ENCODE measurements around the gene TECPR1.

TECPR1 gene

DNA sequence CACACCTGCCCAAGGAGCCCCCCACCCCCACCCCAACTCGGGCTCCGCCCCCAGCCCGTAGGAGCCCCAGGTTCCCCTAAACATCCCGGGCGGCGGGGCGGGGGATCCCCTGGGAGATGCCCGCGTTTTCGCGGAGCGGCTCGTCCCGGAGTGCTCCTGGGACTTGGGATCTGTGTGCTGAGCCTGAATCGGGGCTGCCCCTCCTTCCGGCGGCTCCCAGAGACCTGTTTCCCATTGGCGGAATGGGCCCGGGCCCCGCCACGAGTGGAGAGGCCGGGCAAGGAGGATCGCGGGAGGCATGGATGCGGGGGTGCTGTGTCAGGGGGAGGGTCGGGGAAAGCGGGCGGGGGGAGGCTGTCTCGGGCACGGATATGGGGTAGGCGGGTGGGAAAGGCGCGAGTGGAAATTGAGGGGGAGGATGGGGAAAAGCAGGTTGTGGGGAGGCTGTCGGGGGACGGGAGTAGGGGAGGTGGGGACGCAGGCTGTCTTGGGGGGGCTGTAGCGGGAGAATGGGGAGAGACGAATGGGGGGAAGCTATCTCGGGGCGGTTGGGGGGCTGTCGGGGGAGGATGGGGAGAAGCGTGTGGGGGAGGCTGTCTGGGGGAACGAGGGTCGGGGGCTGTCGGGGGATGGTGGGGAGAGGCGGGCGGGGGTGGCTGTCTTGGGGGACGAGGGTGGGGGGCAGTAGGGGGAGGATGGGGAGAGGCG is 41.4 kb downstream of the TECPR1 start:
- no peaks in the 10 kb centered on the region; the same call in 1 of the 2 replicates for H4K20me1 ChIP-seq (ENCODE audit: insufficient read depth, low read length)
- H3K9me3 ChIP-seq (ENCODE audit: low read length) = no peaks in the 10 kb centered on the region
- H3F3A ChIP-seq (ENCODE audit: insufficient read depth, low read length) = 0 out of 2 replicates have a peak, but pooled peaks cover 3% of the 10 kb centered on the region
- TF ChIP-seq EZH2 (IDR thresholded peaks at IDR 0.05; ENCODE audit: borderline replicate concordance, low read length) = no peak
- TF ChIP-seq, protein P1, sequence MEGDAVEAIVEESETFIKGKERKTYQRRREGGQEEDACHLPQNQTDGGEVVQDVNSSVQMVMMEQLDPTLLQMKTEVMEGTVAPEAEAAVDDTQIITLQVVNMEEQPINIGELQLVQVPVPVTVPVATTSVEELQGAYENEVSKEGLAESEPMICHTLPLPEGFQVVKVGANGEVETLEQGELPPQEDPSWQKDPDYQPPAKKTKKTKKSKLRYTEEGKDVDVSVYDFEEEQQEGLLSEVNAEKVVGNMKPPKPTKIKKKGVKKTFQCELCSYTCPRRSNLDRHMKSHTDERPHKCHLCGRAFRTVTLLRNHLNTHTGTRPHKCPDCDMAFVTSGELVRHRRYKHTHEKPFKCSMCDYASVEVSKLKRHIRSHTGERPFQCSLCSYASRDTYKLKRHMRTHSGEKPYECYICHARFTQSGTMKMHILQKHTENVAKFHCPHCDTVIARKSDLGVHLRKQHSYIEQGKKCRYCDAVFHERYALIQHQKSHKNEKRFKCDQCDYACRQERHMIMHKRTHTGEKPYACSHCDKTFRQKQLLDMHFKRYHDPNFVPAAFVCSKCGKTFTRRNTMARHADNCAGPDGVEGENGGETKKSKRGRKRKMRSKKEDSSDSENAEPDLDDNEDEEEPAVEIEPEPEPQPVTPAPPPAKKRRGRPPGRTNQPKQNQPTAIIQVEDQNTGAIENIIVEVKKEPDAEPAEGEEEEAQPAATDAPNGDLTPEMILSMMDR (IDR thresholded peaks at IDR 0.05; ENCODE audit: low read length) = no peak
- no peaks in the 10 kb centered on the region for H3K9me2 ChIP-seq (ENCODE audit: low read depth, low read length)
- no peak overlapping the region for H2AFZ ChIP-seq (ENCODE audit: low read length)
- peaks cover 5% of the 10 kb centered on the region for H3K4me1 ChIP-seq (ENCODE audit: insufficient read depth, low read length, severe bottlenecking)
- H3K4me3 ChIP-seq (ENCODE audit: low read depth, low read length, poor library complexity, severe bottlenecking) = no peak overlapping the region
- H3K4me2 ChIP-seq (ENCODE audit: low read length) = no peak overlapping the region
- H3K79me2 ChIP-seq (ENCODE audit: insufficient read depth, low read length) = no peaks in the 10 kb centered on the region
- H3K9ac ChIP-seq (ENCODE audit: low read length) = no peak overlapping the region
- H3K27me3 ChIP-seq (ENCODE audit: insufficient read depth, low read length) = peaks cover 12% of the 10 kb centered on the region; the same call in 1 of the 2 replicates
- H3K27ac ChIP-seq (ENCODE audit: low read depth, low read length, poor library complexity, severe bottlenecking) = no peak overlapping the region
- H3K36me3 ChIP-seq (ENCODE audit: insufficient read depth, low read length) = peaks cover 19% of the 10 kb centered on the region

DNA sequence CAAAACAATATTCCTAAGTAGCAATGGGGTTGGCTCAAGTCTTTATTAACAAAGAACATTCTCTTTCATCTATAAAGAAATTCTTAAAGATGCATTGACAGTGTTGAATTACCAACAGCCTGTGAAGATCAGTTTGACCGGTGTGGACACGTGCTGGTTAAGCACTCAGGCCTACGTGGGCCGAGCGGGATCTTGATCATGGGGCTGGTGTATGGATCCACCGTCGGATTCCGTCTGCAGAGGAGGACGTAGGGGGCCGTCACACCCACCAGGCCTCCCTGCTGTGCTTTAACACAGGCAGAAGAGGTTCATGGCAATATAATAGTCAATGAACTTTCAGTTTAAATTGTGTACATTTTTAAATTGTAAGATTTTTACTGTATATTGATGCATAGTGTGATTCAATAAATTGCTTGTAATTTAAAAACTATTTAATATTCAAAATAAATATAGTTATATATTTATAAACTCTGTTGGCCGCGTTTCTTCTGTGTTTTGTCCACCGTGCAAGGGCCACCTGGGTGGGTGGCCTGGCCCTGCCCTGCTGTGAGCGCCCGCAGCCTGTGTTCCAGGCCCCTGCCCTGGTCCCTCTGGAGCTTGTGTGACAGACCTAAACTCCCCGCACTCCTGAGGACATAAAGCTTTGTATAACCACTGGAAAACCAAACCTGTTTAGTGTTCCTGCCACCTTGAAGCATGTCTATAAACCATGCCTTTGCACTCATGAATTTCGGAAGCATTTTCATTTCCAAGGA is 42.7 kb downstream of the TECPR1 start:
- no peak overlapping the region for H3K4me2 ChIP-seq (ENCODE audit: low read length)
- no peaks in the 10 kb centered on the region for H3K79me2 ChIP-seq (ENCODE audit: insufficient read depth, low read length)
- no peaks in the 10 kb centered on the region for H4K20me1 ChIP-seq (ENCODE audit: insufficient read depth, low read length)
- TF ChIP-seq EZH2 (IDR thresholded peaks at IDR 0.05; ENCODE audit: borderline replicate concordance, low read length) = no peak
- TF ChIP-seq, protein P1 (IDR thresholded peaks at IDR 0.05; ENCODE audit: low read length) = no peak
- no peaks in the 10 kb centered on the region for H3K9me2 ChIP-seq (ENCODE audit: low read depth, low read length)
- peaks cover 7% of the 10 kb centered on the region; the same call in 1 of the 2 replicates for H3K27me3 ChIP-seq (ENCODE audit: insufficient read depth, low read length)
- 0 out of 2 replicates have a peak, but pooled peaks cover 3% of the 10 kb centered on the region for H3F3A ChIP-seq (ENCODE audit: insufficient read depth, low read length)
- no peak overlapping the region for H3K4me3 ChIP-seq (ENCODE audit: low read depth, low read length, poor library complexity, severe bottlenecking)
- peaks cover 5% of the 10 kb centered on the region for H3K4me1 ChIP-seq (ENCODE audit: insufficient read depth, low read length, severe bottlenecking)
- no peaks in the 10 kb centered on the region for H3K9me3 ChIP-seq (ENCODE audit: low read length)
- H3K27ac ChIP-seq (ENCODE audit: low read depth, low read length, poor library complexity, severe bottlenecking) = no peak overlapping the region
- no peak overlapping the region for H3K9ac ChIP-seq (ENCODE audit: low read length)
- H2AFZ ChIP-seq (ENCODE audit: low read length) = no peak overlapping the region
- H3K36me3 ChIP-seq (ENCODE audit: insufficient read depth, low read length) = peaks cover 28% of the 10 kb centered on the region

DNA sequence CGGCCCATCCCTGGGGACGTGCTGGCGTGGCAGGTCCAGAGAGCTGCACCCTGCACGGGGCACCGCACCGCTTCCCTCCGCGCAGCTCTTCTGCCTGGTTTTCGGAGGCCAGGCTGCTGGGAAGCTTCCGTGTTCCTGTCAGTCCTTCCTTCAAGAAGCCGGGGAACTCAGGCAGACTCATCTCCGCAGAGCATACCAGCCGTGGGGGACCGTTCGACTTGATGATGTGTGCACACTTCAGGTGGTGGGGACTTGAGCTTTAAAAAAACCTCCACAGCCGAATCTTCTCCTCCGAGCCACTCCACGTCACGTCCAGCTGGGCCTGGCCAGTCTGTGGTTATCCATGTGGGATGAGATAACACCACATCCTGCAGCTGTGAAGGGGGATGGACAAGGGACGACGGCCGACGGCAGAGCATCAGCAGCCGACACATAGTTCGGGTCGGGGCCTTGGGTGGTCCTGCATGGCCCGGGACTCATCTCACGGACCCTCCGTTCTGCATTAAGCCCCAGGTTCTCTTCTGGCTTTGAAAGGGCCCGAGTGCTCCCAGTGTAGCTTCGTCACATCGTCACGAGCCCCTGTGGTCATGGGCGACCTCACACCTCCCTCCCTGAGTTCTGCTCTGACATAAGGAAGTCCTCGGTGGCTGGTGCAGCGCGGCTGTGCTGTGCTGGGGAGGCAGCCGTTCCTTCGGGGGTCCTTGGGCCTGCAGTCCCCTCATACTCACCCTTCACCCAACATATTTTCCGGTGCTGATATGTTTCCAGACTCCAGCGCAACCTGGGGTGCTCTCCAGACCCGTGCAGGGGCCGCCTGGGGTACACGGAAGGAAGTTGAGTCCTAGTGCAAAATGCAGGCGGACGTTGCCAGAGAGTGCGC is 45.3 kb downstream of the TECPR1 start:
- H3K79me2 ChIP-seq (ENCODE audit: insufficient read depth, low read length) = no peaks in the 10 kb centered on the region
- H3K9ac ChIP-seq (ENCODE audit: low read length) = no peak overlapping the region
- no peaks in the 10 kb centered on the region for H4K20me1 ChIP-seq (ENCODE audit: insufficient read depth, low read length)
- no peak overlapping the region for H2AFZ ChIP-seq (ENCODE audit: low read length)
- peaks cover 3% of the 10 kb centered on the region; the same call in 1 of the 2 replicates for H3K27me3 ChIP-seq (ENCODE audit: insufficient read depth, low read length)
- H3F3A ChIP-seq (ENCODE audit: insufficient read depth, low read length) = 0 out of 2 replicates have a peak, but pooled peaks cover 3% of the 10 kb centered on the region
- no peak overlapping the region for H3K4me2 ChIP-seq (ENCODE audit: low read length)
- no peaks in the 10 kb centered on the region for H3K9me3 ChIP-seq (ENCODE audit: low read length)
- H3K9me2 ChIP-seq (ENCODE audit: low read depth, low read length) = no peaks in the 10 kb centered on the region
- peaks cover 33% of the 10 kb centered on the region for H3K36me3 ChIP-seq (ENCODE audit: insufficient read depth, low read length)
- no peak overlapping the region for H3K27ac ChIP-seq (ENCODE audit: low read depth, low read length, poor library complexity, severe bottlenecking)
- peaks cover 28% of the 10 kb centered on the region for H3K4me1 ChIP-seq (ENCODE audit: insufficient read depth, low read length, severe bottlenecking)
- no peak for TF ChIP-seq EZH2 (IDR thresholded peaks at IDR 0.05; ENCODE audit: borderline replicate concordance, low read length)
- TF ChIP-seq, protein P1 (IDR thresholded peaks at IDR 0.05; ENCODE audit: low read length) = no peak
- H3K4me3 ChIP-seq (ENCODE audit: low read depth, low read length, poor library complexity, severe bottlenecking) = no peak overlapping the region
